Activated CD4-positive, alpha-beta memory T cell treated with anti-CD3 and anti-CD28 coated beads, Interleukin-2, amount 10 ng/mL, durations not matched to agents 7 days and 5 days (primary cell): Measurements from ENCODE around the gene PLIN4. TPM values are rescaled to one million over a fixed set of nuclear protein-coding genes. Genes with fewer than 3 reads are reported as not detected.

Experiments
- CTCF ChIA-PET: fragments of 350-600 bp; sonication (Branson Sonifier 250); formaldehyde crosslinking; loops from one replicate; lab custom pipeline; 2021; ENCODE audit warnings: antibody characterized with exemption, inconsistent platforms; lab: Charles Lee
- POLR2A ChIA-PET: fragments of 350-600 bp; sonication (Branson Sonifier 250); formaldehyde crosslinking; loops from one replicate; lab custom pipeline; 2021; ENCODE audit warnings: antibody characterized with exemption; lab: Charles Lee
- DNase-seq: peaks from one replicate; pipeline ENCODE4 v3.0.0-alpha.2; 2020
- H3K27ac Mint-ChIP-seq: one replicate; pipeline ENCODE4 v1.8.0; 2021; ENCODE audit warnings: mild to moderate bottlenecking, mixed read lengths
- H3K27me3 Mint-ChIP-seq: one replicate; pipeline ENCODE4 v1.8.0; 2021; ENCODE audit warnings: mixed read lengths
- H3K36me3 Mint-ChIP-seq: one replicate; pipeline ENCODE4 v1.8.0; 2021; ENCODE audit warnings: low read depth, mixed read lengths
- H3K4me1 Mint-ChIP-seq: one replicate; pipeline ENCODE4 v1.8.0; 2021; ENCODE audit warnings: mixed read lengths
- H3K4me3 Mint-ChIP-seq: one replicate; pipeline ENCODE4 v1.8.0; 2021; ENCODE audit warnings: mild to moderate bottlenecking, mixed read lengths
- H3K9me3 Mint-ChIP-seq: one replicate; pipeline ENCODE4 v1.8.0; 2021; ENCODE audit warnings: mixed read lengths
- total RNA-seq, 2 experiments: library from RNA; stranded (reverse); gene quantifications; one replicate each; pipeline ENCODE4 v1.2.3, GENCODE V29; 2021

Gene PLIN4
- total RNA-seq, 2 experiments from 2014 or later, result not detected

DNA sequence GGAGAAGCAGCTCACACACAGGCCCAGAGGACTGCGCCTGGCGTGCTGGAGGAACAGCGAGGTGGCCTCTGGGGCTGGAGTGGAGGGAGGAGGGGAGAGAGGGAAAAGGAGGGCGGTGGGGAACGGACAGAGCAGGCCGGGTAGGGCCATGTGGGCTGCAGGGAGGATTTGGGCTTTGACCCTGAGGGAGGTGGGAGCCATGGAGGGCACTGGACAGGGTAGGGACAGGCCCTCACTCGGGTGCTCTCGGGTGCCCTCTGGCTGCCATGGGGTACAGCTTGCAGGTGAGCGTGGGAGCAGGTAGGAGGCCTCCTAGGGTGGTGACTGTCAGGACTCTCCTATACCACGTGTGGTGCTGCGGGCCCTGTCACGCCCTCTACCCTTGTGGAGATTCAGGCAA is 22.8 kb downstream of the PLIN4 start:
- no peaks in the 10 kb centered on the region for H3K4me1 Mint-ChIP-seq
- no peaks in the 10 kb centered on the region for H3K27me3 Mint-ChIP-seq
- H3K9me3 Mint-ChIP-seq, result no peaks in the 10 kb centered on the region
- POLR2A ChIA-PET, result no interaction called here
- peaks cover 12% of the 10 kb centered on the region for H3K36me3 Mint-ChIP-seq
- no peak for DNase-seq
- CTCF ChIA-PET, result interaction anchor here (0.7 kb wide), 1 partner anchor 50 kb away, joined by 3 read pairs; no protein-coding TSS in a partner anchor
- H3K4me3 Mint-ChIP-seq, result no peak overlapping the region
- no peak overlapping the region for H3K27ac Mint-ChIP-seq

DNA sequence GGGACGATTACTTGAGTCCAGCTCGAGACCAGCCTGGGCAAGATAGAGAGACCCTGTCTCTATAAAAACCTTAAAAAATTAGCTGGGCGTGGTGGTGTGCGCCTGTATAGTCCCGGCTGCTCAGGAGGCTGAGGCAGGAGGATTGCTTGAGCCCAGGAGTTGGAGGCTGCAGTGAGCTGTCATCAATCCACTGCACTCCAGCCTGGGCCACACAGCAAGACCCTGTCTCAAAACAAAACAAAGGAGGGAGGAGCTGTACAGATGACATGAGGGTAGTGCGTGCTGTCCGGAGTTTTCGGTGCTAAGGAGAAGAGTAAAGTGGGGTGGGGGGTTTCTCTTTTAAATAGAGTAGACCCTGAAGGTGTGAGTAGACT is 23.6 kb downstream of the PLIN4 start:
- H3K4me3 Mint-ChIP-seq, result no peak overlapping the region
- CTCF ChIA-PET, result interaction anchor here (0.7 kb wide), 2 partner anchors 49 to 203 kb away, joined by 3 to 4 read pairs; no protein-coding TSS in a partner anchor
- no peaks in the 10 kb centered on the region for H3K9me3 Mint-ChIP-seq
- H3K27me3 Mint-ChIP-seq, result no peaks in the 10 kb centered on the region
- H3K27ac Mint-ChIP-seq, result no peak overlapping the region
- POLR2A ChIA-PET, result no interaction called here
- H3K4me1 Mint-ChIP-seq, result no peaks in the 10 kb centered on the region
- peaks cover 16% of the 10 kb centered on the region for H3K36me3 Mint-ChIP-seq
- no peak for DNase-seq

DNA sequence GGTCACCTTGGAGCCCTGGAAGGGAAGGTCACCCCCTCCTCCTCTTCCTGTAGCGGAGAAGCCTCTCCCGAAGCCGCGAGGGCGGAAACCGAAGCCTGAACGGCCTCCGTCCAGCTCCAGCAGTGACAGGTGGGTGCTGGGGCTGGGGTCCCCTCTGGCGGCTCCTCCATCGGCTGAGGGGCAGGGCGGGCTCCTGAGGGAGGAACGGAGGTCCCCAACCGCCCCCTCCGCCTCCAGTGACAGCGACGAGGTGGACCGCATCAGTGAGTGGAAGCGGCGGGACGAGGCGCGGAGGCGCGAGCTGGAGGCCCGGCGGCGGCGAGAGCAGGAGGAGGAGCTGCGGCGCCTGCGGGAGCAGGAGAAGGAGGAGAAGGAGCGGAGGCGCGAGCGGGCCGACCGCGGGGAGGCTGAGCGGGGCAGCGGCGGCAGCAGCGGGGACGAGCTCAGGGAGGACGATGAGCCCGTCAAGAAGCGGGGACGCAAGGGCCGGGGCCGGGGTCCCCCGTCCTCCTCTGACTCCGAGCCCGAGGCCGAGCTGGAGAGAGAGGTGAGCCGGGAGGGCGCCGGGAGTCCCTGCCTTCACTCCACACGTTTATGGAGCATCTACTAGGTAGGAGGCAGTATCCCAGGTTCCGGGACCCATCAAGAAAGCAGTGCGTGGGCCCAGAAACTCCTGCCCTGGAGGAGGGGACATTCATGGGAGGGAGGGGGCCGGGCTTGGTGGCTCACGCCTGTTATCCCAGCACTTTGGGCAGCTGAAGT is 24.2 kb downstream of the PLIN4 start:
- Mint-ChIP-seq H3K36me3 (peaks cover 15% of the 10 kb centered on the region), H3K27me3 (no peaks in the 10 kb centered on the region), H3K4me3 (no peak overlapping the region), H3K27ac (no peak overlapping the region), H3K4me1 (no peaks in the 10 kb centered on the region), H3K9me3 (no peaks in the 10 kb centered on the region)
- no peak for DNase-seq
- CTCF ChIA-PET, result no interaction called here
- POLR2A ChIA-PET, result no interaction called here

DNA sequence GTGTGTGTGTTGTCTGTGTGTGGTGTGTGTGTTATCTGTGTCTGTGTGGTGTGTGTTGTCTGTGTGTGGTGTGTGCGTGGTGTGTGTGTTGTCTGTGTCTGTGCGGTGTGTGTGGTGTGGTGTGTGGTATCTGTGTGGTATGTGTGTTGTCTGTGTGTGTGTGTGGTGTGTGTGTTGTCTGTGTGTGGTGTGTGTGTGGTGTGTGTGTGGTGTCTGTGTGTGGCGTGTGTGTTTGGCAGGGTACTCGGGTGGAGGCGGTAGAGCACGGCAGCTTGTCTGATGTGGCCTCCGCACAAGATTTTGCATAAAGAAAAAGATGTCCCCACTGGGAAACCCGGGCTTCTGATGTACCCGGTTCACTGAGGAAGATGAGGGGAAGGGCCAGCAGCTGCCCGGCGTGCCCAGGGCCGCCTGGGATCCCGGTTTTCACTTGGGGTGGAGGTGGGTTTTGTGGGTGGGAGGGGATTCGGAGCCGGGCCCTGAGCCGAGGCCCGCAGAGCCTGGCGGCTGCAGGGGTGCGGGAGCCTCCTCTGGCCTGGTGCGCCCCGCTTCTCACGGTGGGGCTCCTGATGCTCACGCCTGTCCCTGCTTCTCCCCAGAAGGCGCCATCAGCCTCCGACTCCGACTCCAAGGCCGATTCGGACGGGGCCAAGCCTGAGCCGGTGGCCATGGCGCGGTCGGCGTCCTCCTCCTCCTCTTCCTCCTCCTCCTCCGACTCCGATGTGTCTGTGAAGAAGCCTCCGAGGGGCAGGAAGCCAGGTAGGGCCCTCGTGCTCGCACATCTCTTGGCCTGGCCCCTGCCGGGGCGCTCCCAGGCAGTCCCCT is 25.0 kb downstream of the PLIN4 start:
- H3K27ac Mint-ChIP-seq, result no peak overlapping the region
- ChIA-PET POLR2A (no interaction called here), CTCF (no interaction called here)
- no peaks in the 10 kb centered on the region for H3K9me3 Mint-ChIP-seq
- peaks cover 15% of the 10 kb centered on the region for H3K36me3 Mint-ChIP-seq
- no peaks in the 10 kb centered on the region for H3K4me1 Mint-ChIP-seq
- H3K27me3 Mint-ChIP-seq, result no peaks in the 10 kb centered on the region
- no peak for DNase-seq
- no peak overlapping the region for H3K4me3 Mint-ChIP-seq

DNA sequence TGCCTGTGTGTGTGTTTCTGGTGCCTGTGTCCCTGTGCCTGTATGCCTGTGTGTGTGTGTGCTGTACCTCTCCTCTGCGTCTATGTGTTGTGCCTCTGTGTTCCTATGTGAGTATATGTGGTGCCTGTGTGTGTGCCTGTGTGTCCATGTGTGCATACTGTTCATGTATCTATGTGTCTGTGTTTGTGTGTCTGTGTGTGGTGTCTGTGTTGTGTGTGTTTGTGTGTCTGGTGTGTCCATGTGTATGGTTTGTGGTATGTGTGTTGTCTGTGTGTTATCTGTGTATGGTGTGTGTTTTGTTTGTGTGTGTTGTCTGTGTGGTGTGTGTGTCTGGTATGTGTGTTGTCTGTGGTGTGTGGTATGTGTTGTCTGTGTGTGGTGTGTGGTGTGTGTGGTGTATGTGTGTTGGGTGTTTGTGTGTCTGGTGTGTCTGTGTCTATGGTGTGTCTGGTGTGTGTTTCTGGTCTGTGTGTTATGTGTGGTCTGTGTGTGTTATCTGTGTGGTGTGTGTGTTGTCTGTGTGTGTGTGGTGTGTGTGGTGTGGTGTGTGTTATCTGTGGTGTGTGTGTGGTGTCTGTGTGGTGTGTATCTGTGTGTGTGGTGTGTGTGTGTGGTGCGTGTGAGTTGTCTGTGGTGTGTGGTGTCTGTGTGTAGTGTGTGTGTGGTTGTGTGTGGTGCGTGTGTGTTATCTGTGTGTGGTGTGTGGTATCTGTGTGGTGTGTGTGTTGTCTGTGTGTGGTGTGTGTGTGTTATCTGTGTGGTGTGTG is 25.8 kb downstream of the PLIN4 start:
- POLR2A ChIA-PET, result no interaction called here
- Mint-ChIP-seq H3K4me1 (no peaks in the 10 kb centered on the region), H3K27me3 (no peaks in the 10 kb centered on the region), H3K27ac (no peak overlapping the region), H3K4me3 (no peak overlapping the region), H3K9me3 (no peaks in the 10 kb centered on the region), H3K36me3 (peaks cover 16% of the 10 kb centered on the region)
- CTCF ChIA-PET, result no interaction called here
- no peak for DNase-seq

DNA sequence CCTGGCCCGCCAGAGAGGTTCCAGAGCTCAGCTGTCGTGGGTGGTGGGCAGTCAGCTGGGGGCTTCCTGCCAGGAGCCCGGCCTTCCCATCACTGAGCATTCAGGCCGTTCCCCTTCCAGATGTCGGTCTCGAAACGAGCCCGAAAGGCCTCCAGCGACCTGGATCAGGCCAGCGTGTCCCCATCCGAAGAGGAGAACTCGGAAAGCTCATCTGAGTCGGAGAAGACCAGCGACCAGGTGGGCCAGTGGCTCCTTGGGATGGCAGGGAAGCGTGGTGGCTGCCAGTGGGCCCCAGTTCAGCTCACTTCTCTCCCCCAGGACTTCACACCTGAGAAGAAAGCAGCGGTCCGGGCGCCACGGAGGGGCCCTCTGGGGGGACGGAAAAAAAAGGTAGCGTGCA is 26.8 kb downstream of the PLIN4 start:
- CTCF ChIA-PET, result no interaction called here
- peaks cover 19% of the 10 kb centered on the region for H3K36me3 Mint-ChIP-seq
- H3K27ac Mint-ChIP-seq, result no peak overlapping the region
- POLR2A ChIA-PET, result no interaction called here
- DNase-seq, result no peak
- no peaks in the 10 kb centered on the region for H3K4me1 Mint-ChIP-seq
- no peak overlapping the region for H3K4me3 Mint-ChIP-seq
- no peaks in the 10 kb centered on the region for H3K27me3 Mint-ChIP-seq
- no peaks in the 10 kb centered on the region for H3K9me3 Mint-ChIP-seq

DNA sequence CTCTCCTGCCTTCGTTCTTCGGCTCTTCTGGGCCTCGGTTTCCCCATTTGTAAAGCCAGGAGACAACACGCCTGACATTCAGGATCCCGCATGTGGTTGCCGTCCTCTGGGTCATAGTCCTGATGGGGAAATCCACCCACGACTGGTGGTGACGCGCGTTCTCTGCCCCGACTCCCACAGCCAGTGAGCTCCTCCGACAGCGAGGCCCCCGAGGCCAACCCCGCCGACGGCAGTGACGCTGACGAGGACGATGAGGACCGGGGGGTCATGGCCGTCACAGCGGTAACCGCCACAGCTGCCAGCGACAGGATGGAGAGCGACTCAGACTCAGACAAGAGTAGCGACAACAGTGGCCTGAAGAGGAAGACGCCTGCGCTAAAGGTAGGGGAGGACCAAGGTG is 29.8 kb downstream of the PLIN4 start:
- POLR2A ChIA-PET, result no interaction called here
- Mint-ChIP-seq H3K36me3 (peaks cover 17% of the 10 kb centered on the region), H3K4me3 (no peak overlapping the region), H3K27me3 (no peaks in the 10 kb centered on the region), H3K27ac (no peak overlapping the region), H3K4me1 (peaks cover 2% of the 10 kb centered on the region), H3K9me3 (no peaks in the 10 kb centered on the region)
- DNase-seq, result no peak
- CTCF ChIA-PET, result no interaction called here

DNA sequence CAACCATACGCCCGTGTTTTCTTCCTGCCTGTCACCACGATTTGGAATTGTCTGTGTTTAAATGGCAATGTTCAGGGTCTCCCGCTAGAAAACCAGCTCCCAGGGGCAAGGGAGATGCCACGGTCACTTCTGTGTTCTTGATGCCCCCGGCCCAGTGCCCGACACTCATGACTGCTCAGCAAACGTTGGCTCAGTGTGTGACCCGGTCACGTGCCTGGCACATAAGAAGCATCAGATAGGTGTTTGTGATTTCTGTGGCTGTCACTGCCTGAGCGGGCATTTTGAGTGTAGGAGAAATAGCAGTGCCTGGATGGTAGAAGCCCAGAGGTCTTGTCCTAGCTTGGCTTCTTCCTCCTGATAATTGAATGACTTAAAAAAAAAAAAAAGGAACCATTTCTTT is 30.7 kb downstream of the PLIN4 start:
- no peak overlapping the region for H3K4me3 Mint-ChIP-seq
- POLR2A ChIA-PET, result no interaction called here
- H3K9me3 Mint-ChIP-seq, result no peaks in the 10 kb centered on the region

DNA sequence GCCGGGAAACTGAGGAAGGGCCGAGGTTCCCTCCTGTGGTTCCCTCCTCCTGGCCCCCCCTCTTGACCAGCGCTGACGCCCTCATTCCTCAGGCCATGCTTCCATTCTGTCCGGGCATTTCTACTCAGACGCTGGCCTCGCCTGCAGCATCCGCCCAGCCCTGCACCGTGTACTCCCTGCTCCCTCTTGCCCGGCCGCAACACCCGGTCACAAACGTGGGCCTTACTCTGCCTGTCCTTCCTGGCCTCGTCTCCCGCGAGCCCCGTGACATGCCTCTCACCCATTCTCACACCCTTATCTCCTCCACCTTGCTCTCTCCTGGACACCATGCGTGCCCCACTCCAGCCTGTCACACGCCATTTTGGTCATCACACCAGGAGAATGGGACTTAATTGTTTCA is 34.9 kb downstream of the PLIN4 start:
- no peaks in the 10 kb centered on the region for H3K27me3 Mint-ChIP-seq
- no peak overlapping the region for H3K4me3 Mint-ChIP-seq
- no peak overlapping the region for H3K27ac Mint-ChIP-seq
- H3K9me3 Mint-ChIP-seq, result no peaks in the 10 kb centered on the region
- ChIA-PET POLR2A (no interaction called here), CTCF (interaction anchor here (0.7 to 0.9 kb wide), 2 partner anchors 12 to 217 kb away, joined by 5 read pairs; partner anchors contain the start of gene HDGFL2)
- peaks cover 10% of the 10 kb centered on the region for H3K36me3 Mint-ChIP-seq
- DNase-seq, result no peak
- H3K4me1 Mint-ChIP-seq, result peaks cover 2% of the 10 kb centered on the region

More for the DNA sequence above, 30.7 kb downstream of the PLIN4 start:
- CTCF ChIA-PET, result interaction anchor here (1.0 kb wide), 1 partner anchor 39 kb away, joined by 3 read pairs; no protein-coding TSS in a partner anchor
- peaks cover 2% of the 10 kb centered on the region for H3K4me1 Mint-ChIP-seq
- DNase-seq, result no peak
- peaks cover 17% of the 10 kb centered on the region for H3K36me3 Mint-ChIP-seq
- H3K27me3 Mint-ChIP-seq, result no peaks in the 10 kb centered on the region
- no peak overlapping the region for H3K27ac Mint-ChIP-seq

DNA sequence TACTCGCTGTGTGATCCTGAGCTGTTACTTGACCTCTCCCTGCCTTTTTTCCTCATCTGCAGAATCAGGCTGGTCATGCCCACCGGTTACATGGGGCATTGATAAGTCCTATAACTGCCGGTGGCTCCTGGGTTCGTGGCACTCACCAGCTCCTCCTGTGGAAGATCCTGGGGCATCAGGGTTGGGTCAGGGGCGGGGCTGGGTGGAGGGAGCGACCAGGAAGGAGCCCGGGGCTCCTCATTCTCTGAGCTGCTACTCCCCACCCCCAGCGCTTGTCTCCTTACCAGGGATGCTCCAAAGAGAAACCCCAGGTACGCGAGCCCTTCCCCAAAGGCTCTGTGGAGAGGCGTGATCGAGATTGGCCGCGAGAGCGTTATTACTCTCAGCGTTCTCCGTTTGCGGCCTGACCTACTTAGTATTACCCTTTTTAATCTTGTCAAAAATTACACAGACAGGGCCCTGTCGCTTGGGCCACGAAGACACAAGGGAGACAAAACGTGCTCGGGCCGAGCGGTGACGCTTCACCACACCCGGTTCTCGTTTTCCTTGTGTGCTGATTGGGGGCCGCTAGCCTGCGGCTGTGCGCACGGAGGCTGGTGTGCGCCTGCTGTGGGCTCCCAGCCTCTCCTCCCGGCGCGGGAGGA is 35.4 kb downstream of the PLIN4 start:
- Mint-ChIP-seq H3K4me3 (no peak overlapping the region), H3K27me3 (no peaks in the 10 kb centered on the region), H3K9me3 (no peaks in the 10 kb centered on the region), H3K27ac (no peak overlapping the region), H3K4me1 (peaks cover 2% of the 10 kb centered on the region), H3K36me3 (peaks cover 10% of the 10 kb centered on the region)
- ChIA-PET POLR2A (no interaction called here), CTCF (interaction anchor here (0.5 kb wide), 1 partner anchor 252 kb away, joined by 3 read pairs; no protein-coding TSS in a partner anchor)
- DNase-seq, result no peak

DNA sequence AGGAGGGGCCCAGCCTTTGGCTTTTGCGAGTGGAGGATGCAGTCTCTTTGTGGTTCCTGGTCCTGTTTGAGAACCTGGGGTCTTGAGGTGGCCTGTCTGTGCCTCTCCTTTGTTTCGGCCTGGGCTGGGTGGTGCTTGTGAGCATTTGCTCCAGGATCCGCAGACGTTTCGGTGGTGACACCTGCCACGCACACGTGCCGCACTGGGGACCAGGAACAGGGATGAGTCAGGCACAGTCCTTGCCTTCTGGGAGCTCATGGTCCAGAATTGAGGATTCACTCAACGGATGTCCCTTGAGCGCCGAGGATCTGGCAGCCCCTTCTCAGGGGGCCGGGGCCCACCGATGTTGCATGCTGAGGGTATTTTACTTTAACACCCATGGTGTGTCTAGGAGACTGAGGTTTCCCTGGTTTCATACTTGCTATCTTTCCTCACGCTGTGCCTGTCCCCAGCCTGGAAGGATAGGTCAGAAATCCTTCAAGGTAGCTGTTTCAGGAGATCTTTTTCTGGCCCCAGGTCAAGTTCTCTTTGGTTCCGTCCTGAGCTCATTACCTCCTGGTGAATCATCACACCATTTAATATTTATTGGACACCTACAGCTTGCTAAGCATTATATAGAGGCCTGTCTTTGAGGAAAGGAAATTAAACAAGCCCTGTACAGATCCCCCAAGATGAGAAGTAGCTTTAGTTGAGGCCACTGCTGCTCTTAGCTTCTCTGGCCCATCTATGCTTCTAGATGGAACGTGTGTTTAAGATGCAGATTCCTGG is 41.1 kb downstream of the PLIN4 start:
- DNase-seq, result no peak
- no peak overlapping the region for H3K4me3 Mint-ChIP-seq
- H3K27ac Mint-ChIP-seq, result no peak overlapping the region
- POLR2A ChIA-PET, result no interaction called here
- H3K27me3 Mint-ChIP-seq, result no peaks in the 10 kb centered on the region
- peaks cover 18% of the 10 kb centered on the region for H3K4me1 Mint-ChIP-seq
- H3K36me3 Mint-ChIP-seq, result peaks cover 6% of the 10 kb centered on the region
- H3K9me3 Mint-ChIP-seq, result no peaks in the 10 kb centered on the region
- CTCF ChIA-PET, result interaction anchor here (0.6 kb wide), 1 partner anchor 92 kb away, joined by 3 read pairs; no protein-coding TSS in a partner anchor
